AG08395 (cell line): ENCODE measurements around the gene AP3S2.
"Not testable (repeated sequence)": the region's sequence is repeated elsewhere in the genome, so short reads cannot be mapped to it uniquely, and the experiment has no call there.

Experiments used
- DNase-seq: peaks from one replicate; pipeline ENCODE4 v3.0.0; 2012; ENCODE audit warnings: mixed read lengths, low spot score

Gene AP3S2

DNA sequence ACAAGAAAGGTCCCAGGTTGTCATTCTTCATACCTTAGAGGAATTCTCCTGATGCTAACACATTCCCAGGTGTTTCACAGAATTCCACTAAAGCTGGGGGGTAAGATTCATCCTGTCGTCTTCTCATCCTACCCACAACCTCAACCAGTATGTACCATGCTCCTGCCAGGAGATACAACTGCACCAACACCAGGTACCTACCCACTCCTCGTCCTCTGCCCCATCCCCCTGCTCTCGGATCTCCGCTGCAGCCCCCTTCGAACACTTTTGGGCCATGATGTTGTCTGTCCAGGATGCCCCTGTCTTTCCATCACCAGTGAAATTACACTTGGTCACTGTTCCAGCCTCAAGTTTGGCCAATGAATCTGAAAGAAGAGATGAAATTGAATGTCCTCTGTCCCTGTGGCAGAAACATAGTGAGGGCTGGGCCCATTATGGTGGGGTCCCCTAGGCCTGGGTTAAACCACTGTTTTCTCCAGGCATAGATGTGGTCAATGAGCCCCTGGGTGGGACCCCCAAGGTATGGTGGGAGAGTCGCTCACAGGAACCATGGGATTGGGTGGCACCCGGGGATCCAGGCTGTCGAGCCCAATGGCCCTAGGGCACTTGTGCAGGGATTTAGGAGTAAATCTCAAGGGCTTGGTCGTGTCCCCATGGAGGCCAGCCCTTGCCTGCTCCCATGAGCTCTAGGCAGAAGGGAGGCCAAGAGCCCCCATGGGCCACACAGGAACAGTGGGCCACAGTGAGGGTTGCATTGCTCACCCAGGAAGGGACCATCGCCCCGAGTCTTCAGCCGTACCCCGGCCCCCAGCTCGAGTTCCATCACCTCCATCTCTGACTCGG, 9.4 kb upstream of the AP3S2 start:
- DNase-seq = no peak

DNA sequence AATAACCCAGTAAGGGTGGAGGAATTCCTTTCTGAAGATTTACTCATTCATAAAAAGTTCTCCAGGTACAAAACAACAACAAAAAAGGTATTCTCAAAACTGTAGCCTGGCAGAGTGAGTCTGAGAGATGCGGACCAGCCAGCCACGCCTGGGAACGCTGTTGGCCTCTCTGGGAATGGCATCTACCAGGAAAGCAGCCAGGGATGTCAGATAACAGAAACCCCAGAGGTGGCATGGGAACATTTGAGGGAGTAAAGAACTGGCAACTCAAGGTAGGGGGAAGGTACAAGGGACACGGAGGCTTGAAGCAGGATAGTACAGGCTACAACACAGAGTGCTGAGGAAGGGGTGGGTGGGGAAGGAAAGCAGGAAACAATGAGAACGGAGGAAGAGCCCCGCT, 7.1 kb upstream of the AP3S2 start:
- no peak for DNase-seq

DNA sequence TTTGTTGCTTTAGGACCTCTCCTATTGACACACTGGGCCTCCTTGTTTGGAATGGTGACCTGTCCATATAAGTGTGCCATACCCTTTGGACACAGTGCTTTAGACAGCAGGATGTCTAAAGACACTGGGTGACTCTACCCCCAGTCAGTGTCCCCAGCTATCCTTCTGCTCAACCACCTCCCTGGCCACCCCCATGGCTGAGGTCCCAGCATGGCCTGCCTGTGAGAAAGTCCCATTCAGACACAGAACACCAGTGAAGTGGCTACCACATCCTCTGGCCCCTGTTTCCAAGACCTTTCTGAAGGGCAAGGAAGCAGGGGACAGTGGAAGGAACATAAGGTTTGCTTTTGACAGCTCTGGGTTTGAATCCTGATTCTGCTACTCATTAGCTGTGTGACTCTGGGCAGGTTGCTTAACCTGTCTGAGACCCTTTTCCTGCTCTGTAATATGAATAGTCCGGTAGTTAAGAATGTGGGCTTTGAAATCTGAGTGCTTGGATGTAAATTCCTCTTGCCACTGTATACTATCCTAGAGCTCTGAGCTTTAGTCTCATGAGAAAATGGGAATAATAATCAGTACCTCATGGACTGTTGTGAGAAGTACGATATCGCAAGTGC, 6.3 kb upstream of the AP3S2 start:
- no peak for DNase-seq

DNA sequence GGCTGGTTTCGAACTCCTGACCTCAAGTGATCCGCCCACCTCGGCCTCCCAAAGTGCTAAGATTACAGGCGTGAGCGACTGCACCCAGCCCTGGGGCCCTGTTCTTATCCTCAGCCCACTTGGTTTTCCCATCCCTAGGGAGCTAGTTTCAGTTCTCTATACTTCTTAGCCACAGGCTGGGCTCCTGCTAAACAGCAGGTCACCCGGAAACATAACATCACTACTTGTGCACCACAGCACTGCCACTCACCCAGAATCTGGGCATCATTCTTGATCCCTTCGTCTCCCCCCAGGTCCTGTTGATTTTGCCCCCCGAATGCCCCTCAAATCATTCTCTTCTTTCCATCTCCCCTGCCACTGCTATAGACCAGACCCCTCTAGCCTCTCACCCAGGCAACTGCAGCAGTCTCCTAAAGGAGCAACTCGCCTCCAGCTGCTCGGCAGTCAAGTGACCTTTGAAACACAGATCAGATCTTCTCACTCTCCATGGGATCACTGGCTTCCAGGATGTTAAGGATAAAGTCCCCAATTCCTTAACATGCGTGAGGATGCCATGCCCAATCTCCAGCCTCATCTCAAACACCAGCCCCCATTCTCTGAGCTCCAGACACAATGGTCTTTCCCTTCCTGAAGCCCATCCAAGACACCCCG, 5.6 kb upstream of the AP3S2 start:
- no peak for DNase-seq

DNA sequence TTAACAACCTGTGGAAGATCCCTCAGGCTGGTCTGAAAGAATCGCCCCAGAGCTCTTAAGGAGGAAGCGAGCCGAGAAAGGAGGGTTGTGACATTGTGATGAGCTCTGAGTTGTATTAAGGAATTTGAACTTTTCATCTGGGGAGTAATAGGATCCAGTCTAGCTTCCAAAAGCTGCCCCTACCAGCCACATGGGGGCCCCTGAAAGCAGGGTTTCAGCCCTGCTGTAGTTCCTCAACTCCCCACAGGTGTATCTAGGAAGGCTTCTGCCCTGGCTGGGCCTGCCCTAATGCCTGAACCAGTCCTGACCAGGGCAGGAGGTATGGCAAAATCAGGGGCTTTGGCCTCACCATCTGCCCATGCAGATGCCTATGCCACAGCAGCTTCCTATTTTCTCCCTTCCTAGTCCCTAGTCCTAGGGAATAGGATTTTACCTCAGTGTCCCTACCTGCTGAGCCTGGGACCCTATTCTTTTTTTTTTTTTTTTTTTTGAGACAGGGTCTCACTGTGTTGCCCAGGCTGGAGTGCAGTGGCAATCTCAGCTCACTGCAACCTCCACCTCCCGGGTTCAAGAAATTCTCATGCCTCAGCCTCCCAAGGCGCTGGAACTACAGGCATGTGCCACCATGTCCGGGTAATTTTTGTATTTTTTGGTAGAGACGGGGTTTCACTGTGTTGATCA, 5.0 kb upstream of the AP3S2 start:
- DNase-seq = peak; percentile 65

DNA sequence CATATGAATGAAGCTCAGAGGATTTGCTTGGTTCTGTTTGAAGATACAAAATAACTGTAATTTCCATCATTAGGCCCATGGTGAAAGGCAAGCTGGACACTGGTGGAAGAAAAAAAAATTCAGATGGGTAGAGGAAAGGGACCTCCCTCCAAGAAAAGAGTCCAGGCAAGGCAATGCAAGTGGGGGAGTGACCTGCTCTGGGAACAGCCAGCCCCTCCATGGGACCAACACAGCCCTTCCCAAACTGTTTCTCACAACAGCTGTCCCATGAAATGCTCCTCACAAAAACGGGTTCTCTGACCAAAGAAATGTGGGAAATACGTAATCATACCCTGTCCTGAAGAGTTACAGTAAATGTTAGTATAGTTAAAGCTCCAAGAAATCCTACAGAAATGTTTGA, 4.4 kb upstream of the AP3S2 start:
- no peak for DNase-seq

DNA sequence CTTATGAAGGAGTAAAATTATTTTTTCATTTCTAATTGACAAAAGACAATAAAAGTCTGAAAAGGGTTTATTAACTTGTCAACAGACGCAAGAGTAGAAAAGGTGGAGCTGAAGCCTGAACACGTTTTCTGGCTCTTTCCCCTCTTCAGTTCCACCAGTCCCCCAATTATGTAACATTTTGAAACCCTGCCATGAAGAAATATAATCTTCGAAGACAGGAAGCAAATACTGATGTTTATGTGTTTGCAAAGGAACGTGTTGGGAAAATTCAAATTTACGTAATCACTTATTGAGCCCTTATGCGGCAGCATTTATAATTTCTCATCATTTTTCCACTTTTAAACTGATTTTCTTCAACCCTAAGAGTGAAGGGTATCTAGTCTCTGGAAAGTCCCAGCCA, 767 bp downstream of the AP3S2 start:
- no peak for DNase-seq

DNA sequence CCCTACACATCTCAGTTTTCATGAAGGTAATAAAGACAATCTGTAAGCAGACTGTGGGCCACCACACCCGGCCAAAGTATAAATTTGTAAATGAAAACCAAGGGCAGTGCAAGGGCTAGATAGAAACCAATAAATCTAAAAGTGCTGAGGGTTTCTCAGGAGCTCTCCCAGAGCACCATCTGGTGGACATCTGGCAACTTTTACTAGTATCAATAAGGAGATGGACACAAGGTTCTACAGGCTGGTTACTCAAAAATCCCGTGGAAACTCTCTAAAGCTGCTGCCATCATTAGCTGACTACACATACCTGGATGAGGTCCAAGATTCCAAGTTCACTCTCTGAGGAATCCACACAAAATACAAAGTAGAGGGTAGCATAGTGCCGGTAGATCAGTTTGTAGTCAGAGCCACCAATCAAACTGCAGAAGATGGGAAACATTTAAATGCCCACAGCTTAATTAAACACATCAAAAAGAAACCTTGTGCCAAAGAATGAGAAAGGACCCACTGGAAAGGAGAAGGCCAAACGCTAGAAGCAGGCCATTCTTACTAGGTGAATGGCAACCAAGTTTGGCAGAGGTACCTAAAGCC, 5.5 kb downstream of the AP3S2 start:
- peak; percentile 81 for DNase-seq

DNA sequence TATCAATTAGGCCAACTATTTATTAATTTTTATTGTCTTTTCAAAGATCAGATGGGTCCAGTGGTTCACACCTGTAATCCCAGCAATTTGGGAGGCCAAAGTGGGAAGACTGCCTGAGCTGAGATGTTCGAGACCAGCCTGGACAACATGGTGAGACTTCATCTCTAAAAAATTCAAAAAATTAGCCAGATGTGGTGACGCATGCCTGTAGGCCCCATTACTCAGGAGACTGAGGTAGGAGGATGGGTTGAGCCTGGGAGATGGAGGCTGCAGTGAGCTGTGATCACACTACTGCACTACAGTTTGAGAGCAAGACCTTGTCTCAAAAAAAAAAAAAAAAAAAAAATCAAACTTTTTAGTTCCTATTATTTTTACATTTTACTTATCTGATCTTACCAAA, 8.2 kb downstream of the AP3S2 start:
- DNase-seq = no peak

DNA sequence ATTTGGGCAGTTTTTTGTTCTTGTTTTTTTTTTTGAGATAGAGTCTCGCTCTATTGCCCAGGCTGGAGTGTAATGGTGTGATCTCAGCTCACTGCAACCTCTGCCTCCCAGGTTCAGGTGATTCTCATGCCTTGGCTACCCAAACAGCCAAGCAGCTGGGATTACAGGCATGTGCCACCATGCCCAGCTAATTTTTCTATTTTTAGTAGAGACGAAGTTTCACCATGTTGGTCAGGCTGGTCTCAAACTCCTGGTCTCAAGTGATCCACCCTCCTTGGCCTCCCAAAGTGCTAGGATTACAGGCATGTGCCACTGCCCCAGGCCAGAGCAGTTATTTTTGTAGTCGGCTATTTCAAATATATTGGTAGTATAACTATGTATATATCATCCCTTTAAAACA, 8.6 kb downstream of the AP3S2 start:
- not testable (repeated sequence) for DNase-seq

DNA sequence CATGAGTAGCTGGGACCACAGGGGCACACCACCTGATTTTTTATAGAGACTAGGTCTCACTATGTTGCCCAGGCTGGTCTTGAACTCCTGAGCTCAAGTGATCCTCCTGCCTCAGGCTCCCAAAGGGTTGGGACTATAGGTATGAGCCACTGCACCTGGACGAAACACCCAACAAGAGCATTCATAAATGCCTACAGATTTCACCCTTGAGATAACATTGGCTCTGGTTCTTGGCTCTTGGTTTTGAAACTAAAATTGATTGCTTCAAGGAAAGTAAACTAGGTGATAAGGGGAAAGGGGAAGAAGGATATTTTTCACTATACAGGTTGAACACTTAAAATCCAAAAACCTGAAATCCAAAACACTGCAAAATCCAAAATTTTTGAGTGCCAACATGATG, 10.3 kb downstream of the AP3S2 start:
- DNase-seq = no peak

DNA sequence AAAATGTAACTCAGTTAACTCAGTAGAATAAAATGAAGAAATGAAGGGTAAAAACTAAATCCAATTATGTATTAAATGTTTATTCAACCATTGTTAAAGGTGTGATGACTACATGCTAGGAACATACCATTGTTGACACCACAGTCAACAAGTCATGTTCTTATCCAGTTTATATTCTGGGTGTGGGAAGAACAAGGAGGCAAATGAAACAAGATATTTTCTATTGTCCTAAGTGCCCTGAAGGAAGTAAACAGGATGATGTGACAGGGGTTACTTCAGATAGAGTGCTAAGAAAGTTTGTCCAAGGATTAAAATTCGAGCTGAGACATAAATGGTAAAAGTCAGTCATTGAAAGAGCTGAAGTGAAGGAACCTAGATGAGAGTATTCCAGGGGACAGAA, 13.1 kb downstream of the AP3S2 start:
- DNase-seq = no peak

DNA sequence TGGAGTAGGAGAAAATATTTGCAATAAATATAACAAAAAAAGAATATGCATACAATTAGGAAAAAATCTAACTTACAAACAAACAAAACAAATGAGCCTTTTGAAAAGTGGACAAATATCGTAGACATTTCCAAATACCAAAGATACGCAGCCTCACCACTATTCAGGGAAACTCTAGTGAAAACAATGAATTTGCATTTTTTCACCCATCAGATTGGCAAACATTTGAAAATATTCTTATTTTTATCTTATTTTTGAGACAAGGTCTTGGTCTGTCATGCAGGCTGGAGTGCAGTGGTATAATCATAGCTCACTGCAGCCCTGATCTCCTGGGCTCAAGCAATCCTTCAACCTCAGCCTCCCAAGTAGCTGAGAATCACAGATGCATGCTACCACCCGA, 15.5 kb downstream of the AP3S2 start:
- no peak for DNase-seq

DNA sequence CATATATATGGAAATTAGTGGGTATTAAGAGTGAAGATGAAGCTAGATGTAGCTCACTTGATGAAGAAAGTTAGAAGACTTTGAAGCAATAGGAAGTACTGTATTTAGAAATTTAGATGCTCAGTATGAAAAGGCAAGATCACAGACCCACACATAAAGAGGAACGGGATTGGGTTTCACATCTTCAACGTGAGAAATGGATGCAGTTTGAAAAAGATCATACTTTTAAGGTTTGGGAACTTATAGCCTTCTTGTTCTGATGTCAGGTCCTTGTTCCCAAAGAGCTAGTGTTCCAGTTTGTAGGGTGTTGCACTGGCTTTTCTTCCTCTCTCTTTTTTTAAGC, 16.7 kb downstream of the AP3S2 start:
- no peak for DNase-seq

DNA sequence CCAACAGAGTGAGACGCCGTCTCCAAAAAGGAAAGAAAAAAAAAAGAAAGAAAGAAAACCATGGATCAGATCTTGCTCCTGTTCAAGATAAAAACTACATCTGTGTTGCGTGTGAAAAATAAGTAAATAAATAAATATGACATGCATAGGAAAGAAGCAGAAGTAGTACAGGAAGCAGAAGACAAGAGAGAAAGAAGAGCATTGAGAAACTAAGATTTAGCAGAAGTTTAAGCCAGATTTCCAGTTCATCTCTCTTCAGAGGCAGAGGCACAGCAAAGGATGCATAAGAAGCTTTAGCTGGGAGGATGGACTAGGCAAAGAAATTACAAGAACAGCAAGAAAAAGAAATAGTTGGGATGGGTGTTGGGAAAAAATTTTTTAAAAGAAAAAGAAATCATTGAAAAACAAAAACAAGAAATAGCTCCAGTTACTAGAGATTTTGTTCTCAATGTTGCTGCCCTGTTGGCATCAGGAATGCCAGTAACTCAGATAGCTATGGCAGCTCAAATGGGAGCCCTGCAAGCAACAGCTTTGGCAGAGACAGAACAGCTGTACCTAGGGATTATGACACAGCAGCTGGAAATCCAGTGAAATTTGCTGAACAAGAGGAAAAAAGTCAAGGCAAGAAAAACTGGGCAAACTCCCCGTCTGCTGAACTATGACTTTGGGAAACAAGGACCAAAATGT, 17.3 kb downstream of the AP3S2 start:
- DNase-seq = no peak

DNA sequence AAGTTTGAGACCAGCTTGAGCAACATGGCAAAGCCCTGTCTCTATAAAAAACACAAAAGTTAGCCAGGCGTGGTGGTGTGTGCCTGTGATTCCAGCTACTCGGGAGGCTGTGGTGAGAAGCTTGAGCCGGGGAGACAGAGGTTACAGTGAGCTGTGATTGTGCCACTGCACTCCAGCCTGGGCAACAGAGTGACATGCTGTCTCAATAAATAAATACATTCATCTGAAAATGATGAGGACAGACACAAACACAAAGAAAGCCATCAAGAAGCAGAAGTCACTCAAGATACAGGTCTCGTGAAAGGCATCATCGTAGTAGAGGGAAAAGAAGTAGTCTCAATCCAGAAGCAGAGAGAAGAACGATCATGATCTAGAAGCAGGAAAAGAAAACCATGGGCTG, 18.1 kb downstream of the AP3S2 start:
- no peak for DNase-seq

DNA sequence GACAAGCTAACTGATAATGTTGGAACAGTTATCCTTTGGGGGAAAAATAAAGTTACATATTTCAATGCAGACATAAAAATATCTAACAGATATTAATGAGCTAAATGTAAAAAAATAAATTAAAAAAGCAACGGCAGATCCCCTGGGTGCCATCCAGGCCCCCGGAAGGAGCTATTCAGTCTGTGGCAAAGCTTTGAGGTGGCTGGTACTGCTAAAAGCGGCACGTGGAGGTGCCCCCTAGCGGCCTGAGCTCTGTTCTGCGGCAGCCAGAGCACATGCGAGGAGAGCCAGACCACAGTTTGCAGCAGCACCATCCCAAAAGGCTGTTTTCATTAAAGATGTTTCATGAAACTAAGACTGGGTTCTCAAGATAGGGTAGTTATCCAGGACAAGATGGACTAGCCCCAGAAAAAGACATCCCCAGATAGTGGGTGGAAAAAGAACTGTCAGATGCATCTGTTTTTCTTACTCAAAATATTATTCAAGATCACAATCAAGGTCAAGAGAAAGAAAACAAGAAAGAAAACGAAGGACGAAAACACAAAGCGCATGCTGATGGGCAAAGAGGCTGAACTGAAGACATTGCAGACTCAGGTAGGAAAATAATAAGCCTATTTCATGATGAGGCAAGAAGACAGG, 18.7 kb downstream of the AP3S2 start:
- DNase-seq = peak; percentile 89

DNA sequence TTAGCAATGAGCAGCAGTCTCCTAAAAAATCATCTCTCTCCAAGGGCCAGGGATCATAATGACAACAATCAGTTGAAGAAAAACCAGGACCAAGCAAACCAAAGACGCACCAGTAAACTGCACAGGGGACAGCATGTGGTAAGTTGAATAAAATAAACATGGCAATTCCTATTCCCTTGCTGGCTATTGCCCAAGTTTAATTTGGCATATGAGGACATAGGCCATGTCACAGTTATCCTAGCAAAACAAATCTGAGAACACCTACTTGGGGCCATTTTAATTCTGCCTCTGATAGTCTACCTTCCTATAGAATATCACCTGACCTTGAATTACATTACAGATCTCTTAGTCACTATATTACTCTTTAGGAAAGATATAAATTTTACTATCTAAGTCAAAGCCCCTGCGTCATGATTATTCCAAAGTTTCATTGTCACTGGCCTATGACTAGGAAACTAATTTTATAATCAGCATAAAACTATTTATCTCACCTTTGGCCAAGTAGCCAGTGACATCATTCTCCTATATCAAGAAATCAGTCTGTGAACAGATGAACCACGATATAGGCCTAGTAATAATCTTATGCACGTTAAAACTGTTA, 23.0 kb downstream of the AP3S2 start:
- no peak for DNase-seq

DNA sequence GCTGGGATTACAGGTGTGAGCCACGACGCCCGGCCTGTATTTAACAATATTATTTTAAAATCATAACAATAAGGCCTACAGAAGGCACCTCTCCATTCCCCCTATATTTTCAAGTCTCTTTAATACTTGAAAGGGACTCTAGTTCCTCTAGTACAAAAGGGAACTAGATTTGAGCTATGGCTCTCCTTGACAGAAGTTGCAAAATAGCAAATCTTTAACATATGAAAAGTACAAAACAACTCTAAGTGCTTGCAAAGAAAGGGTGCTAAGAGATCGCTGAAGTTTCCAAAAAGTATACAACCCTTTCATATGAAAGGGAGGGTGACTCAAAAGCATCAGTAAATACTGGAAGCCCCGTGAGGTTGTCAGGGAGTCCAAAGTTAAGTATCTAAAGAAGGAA, 23.8 kb downstream of the AP3S2 start:
- no peak for DNase-seq

DNA sequence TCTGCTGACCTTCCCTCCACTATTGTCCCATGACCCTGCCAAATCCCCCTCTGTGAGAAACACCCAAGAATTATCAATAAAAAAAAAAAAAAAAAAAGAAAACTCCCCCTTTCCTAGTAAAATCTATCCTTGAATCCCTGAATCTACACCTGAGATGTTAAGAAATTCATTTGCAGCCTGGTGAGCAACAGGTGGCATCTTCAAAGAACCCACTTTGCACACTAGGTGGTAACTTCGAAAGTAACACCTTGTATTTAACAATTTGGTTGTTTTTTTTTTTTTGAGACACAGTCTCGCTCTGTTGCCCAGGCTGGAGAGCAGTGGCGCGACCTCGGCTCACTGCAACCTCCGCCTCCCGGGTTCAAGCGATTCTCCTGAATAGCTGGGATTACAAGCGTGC, 24.3 kb downstream of the AP3S2 start:
- not testable (repeated sequence) for DNase-seq
